ENCODE results near the gene UBL7.

UBL7 gene

GRCh38 chr15:74397239-74398068 is 63.5 kb downstream of the UBL7 start:
- Histone ChIP-seq H3K9me3 (no peaks in the 10 kb centered on the region), H3K27me3 (no peaks in the 10 kb centered on the region), H3K36me3 (no peaks in the 10 kb centered on the region), H3K4me1 (no peaks in the 10 kb centered on the region), H3K4me3 (ENCODE audit: low read depth, low read length) (no peak overlapping the region)
- TF ChIP-seq CTCF (IDR thresholded peaks at IDR 0.05; ENCODE audit: low read depth, low read length), result no peak
- no peak for DNase-seq

GRCh38 chr15:74396445-74397238 is 64.3 kb downstream of the UBL7 start:
- TF ChIP-seq CTCF (IDR thresholded peaks at IDR 0.05; ENCODE audit: low read depth, low read length), result no peak
- no peak overlapping the region for H3K4me3 ChIP-seq (ENCODE audit: low read depth, low read length)
- H3K27me3 ChIP-seq, result no peaks in the 10 kb centered on the region
- no peak for DNase-seq
- no peaks in the 10 kb centered on the region for H3K36me3 ChIP-seq
- H3K4me1 ChIP-seq, result no peaks in the 10 kb centered on the region
- H3K9me3 ChIP-seq, result no peaks in the 10 kb centered on the region

GRCh38 chr15:74396146-74396438 is 64.9 kb downstream of the UBL7 start:
- H3K27me3 ChIP-seq, result no peaks in the 10 kb centered on the region
- no peaks in the 10 kb centered on the region for H3K36me3 ChIP-seq
- no peaks in the 10 kb centered on the region for H3K4me1 ChIP-seq
- no peaks in the 10 kb centered on the region for H3K9me3 ChIP-seq
- no peak for TF ChIP-seq CTCF (IDR thresholded peaks at IDR 0.05; ENCODE audit: low read depth, low read length)
- H3K4me3 ChIP-seq (ENCODE audit: low read depth, low read length), result no peak overlapping the region
- DNase-seq, result no peak
